Mesothelial cell of epicardium (in vitro differentiated cells): ENCODE measurements around the gene LAP3. TPM values are rescaled to one million over a fixed set of nuclear protein-coding genes. Genes with fewer than 3 reads are reported as not detected.

Source experiments
- DNase-seq, 2 experiments: peaks; one replicate each; pipeline ENCODE4 v3.0.0; 2021; ENCODE audit warnings: low spot score in 2 of 2; ENCODE audit not compliant: unreplicated experiment in 2 of 2
- H3K27ac Mint-ChIP-seq: 2 replicates; pipeline ENCODE4 v1.8.0; 2021; ENCODE audit warnings: mixed read lengths
- H3K27me3 Mint-ChIP-seq: 2 replicates; pipeline ENCODE4 v1.8.0; 2021; ENCODE audit warnings: low read depth, mixed read lengths
- H3K36me3 Mint-ChIP-seq: 2 replicates; pipeline ENCODE4 v1.8.0; 2021; ENCODE audit warnings: mixed read lengths
- H3K4me1 Mint-ChIP-seq: 2 replicates; pipeline ENCODE4 v1.8.0; 2021; ENCODE audit warnings: mixed read lengths
- H3K4me3 Mint-ChIP-seq: 2 replicates; pipeline ENCODE4 v1.8.0; 2021; ENCODE audit warnings: mild to moderate bottlenecking, moderate library complexity, mixed read lengths
- H3K9me3 Mint-ChIP-seq: 2 replicates; pipeline ENCODE4 v1.8.0; 2021; ENCODE audit warnings: mixed read lengths
- CTCF ChIP-seq: fragments of 200-600 bp; sonication (generic); IDR thresholded peaks from one replicate; pipeline ENCODE4 v1.5.0; 2021; ENCODE audit warnings: antibody characterized with exemption; ENCODE audit not compliant: unreplicated experiment
- total RNA-seq: library from RNA; stranded (reverse); gene quantifications from 3 replicates; pipeline ENCODE4 v1.2.1, GENCODE V29; 2021

Gene LAP3
- total RNA-seq, 1 donor from 2014 or later: 38.5 TPM

DNA sequence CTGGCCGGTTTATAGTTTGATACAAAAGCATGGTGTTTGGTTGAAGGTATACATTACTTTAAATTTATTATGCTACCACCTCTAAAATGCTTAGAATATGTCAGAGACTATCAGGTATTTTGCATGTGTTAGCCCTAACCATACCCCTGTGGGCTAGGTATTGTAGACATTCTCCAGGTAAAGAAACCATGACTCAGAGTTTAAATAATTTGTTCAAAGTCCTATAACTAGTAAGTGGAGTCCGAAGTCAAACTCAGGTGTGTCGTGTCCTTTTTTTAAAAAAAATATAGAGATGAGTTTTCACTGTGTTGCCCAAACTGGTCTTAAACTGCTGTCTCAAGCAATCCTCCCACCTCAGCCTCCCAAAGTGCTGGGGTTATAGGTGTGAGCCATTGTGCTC, 12.4 kb downstream of the LAP3 start:
- Mint-ChIP-seq H3K4me3 (no peak overlapping the region), H3K27ac (no peak overlapping the region), H3K36me3 (peaks cover 46% of the 10 kb centered on the region)

GRCh38 chr4:17595471-17596005, 18.5 kb downstream of the LAP3 start:
- H3K27ac Mint-ChIP-seq: no peak overlapping the region
- DNase-seq: no peak
- no peaks in the 10 kb centered on the region for H3K27me3 Mint-ChIP-seq
- H3K4me3 Mint-ChIP-seq: no peak overlapping the region
- no peaks in the 10 kb centered on the region for H3K9me3 Mint-ChIP-seq
- no peak for TF ChIP-seq CTCF
- peaks cover 38% of the 10 kb centered on the region for H3K36me3 Mint-ChIP-seq
- no peaks in the 10 kb centered on the region for H3K4me1 Mint-ChIP-seq

More for the DNA sequence above, 12.4 kb downstream of the LAP3 start:
- no peaks in the 10 kb centered on the region for H3K4me1 Mint-ChIP-seq
- no peaks in the 10 kb centered on the region for H3K27me3 Mint-ChIP-seq
- DNase-seq: no peak
- no peaks in the 10 kb centered on the region for H3K9me3 Mint-ChIP-seq
- no peak for TF ChIP-seq CTCF

DNA sequence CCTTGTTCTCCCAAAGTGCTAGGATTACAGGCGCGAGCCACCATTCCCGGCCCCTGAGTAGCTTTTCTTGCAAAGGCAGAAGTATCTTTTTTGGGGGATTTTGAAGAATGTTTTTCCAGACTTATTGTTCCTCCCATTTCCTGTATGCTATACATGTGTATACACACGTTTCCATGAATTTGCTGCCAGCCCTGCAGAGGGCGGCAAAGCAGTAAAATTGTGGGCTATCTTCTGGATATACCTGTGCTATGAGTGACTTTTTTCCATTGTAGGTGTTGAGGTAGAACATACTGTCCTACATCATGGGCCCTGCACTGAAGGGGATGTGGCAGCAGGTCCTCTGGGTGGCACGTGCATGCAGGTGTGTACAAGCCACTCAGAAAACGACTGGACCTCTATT, 20.5 kb downstream of the LAP3 start:
- peak; percentile 13 for TF ChIP-seq CTCF
- Mint-ChIP-seq H3K27ac (no peak overlapping the region), H3K4me3 (no peak overlapping the region), H3K36me3 (peaks cover 28% of the 10 kb centered on the region), H3K9me3 (no peaks in the 10 kb centered on the region), H3K27me3 (no peaks in the 10 kb centered on the region), H3K4me1 (no peaks in the 10 kb centered on the region)
- no peak for DNase-seq

GRCh38 chr4:17599826-17600225, 22.8 kb downstream of the LAP3 start:
- no peak overlapping the region for H3K4me3 Mint-ChIP-seq
- H3K27me3 Mint-ChIP-seq: no peaks in the 10 kb centered on the region
- no peak for DNase-seq
- H3K36me3 Mint-ChIP-seq: peaks cover 24% of the 10 kb centered on the region
- no peaks in the 10 kb centered on the region for H3K9me3 Mint-ChIP-seq
- no peaks in the 10 kb centered on the region for H3K4me1 Mint-ChIP-seq
- H3K27ac Mint-ChIP-seq: no peak overlapping the region
- no peak for TF ChIP-seq CTCF

- H3K4me3 Mint-ChIP-seq: no peak overlapping the region
- no peaks in the 10 kb centered on the region for H3K9me3 Mint-ChIP-seq
- H3K27ac Mint-ChIP-seq: no peak overlapping the region
- no peaks in the 10 kb centered on the region for H3K4me1 Mint-ChIP-seq
- H3K36me3 Mint-ChIP-seq: peaks cover 13% of the 10 kb centered on the region
- H3K27me3 Mint-ChIP-seq: no peaks in the 10 kb centered on the region
- DNase-seq: no peak
- TF ChIP-seq CTCF: no peak
These were observed 28.2 kb downstream of the LAP3 start for GRCh38 chr4:17605236-17605635.
